Stimulated activated naive CD8-positive, alpha-beta T cell treated with anti-CD3 and anti-CD28 coated beads, Interleukin-15, amount 100 ng/mL, for 72 hours (primary cell): Measurements from ENCODE around the gene CLK3.

ENCODE experiments used
- ATAC-seq: fragments of 150-1000 bp; cut with Tn5 transposase; 2 replicates; pipeline ENCODE4 v1.10.0; 2021; ENCODE audit warnings: mild to moderate bottlenecking, moderate library complexity
- DNase-seq, 2 donors: peaks; one replicate each; pipeline ENCODE4 v3.0.0; 2021 to 2022
- H3K27ac Mint-ChIP-seq, 2 donors: one replicate each; pipeline ENCODE4 v1.8.0; 2022; ENCODE audit warnings: mild to moderate bottlenecking in 2 of 2, mixed read lengths in 2 of 2, moderate library complexity in 2 of 2
- H3K27me3 Mint-ChIP-seq: one replicate; pipeline ENCODE4 v1.8.0; 2022; ENCODE audit warnings: mixed read lengths
- H3K4me1 Mint-ChIP-seq: one replicate; pipeline ENCODE4 v1.8.0; 2022; ENCODE audit warnings: mild to moderate bottlenecking, mixed read lengths
- H3K4me3 Mint-ChIP-seq, 2 donors: one replicate each; pipeline ENCODE4 v1.8.0; 2022; ENCODE audit warnings: mild to moderate bottlenecking in 2 of 2, mixed read lengths in 2 of 2, moderate library complexity in 1 of 2
- H3K9me3 Mint-ChIP-seq, 2 donors: one replicate each; pipeline ENCODE4 v1.8.0; 2022; ENCODE audit warnings: mixed read lengths in 2 of 2

Gene CLK3

DNA sequence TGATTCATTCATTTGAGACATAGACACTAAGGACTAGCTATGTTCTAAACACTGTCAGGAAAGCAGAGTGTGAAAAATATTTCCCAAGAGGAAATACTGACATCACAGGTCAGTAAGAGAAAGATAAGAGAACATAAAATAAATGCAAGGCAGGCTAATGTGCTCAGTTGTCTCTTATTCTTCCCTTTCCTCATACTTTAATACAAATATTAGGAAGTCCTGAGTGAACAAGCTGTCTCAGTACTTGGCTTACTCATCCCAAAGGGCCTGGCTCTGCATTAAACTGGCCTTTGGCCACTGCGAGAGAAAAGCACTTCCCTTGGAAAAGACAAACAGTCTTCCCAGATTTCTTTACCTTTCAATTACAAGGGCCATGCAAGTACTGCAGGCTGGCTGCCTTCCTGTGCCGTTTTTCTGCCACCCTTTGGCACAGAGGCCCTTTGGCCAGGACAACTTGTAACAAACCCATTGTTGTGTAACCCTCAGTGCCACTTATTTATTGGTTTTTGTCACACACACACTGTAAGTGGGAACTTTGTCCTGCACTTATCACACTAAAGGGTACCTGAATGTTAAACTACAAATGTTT, 48.5 kb downstream of the CLK3 start:
- Mint-ChIP-seq H3K27me3 (no peaks in the 10 kb centered on the region), H3K4me3 (no peak overlapping the region), H3K9me3 (no peaks in the 10 kb centered on the region), H3K4me1 (peaks cover 10% of the 10 kb centered on the region), H3K27ac (no peak overlapping the region)
- ATAC-seq (no peak), DNase-seq (no peak)

- peaks cover 10% of the 10 kb centered on the region for H3K4me1 Mint-ChIP-seq
- no peak overlapping the region for H3K27ac Mint-ChIP-seq
- H3K4me3 Mint-ChIP-seq = no peak overlapping the region
- ATAC-seq (no peak), DNase-seq (no peak)
- H3K27me3 Mint-ChIP-seq = no peaks in the 10 kb centered on the region
- H3K9me3 Mint-ChIP-seq = no peaks in the 10 kb centered on the region
These were observed 49.0 kb downstream of the CLK3 start for GRCh38 chr15:74664670-74665069.

DNA sequence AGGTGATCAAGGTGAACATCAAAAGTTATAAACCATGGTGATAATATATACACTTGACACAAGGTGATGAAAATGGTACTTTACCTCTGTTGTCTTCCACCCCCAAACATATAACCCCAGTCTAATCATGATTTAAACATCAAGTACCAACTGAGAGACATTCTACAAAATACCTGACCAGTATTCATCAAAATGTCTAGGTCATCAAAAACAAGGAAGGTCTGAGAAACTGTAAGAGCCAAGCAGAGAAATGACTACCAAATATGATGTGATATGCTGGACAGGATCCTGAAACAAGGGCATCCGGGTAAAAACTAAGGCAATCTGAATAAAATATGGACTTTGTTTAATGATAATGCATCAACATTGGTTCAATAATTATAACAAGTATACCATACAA, 52.3 kb downstream of the CLK3 start:
- Mint-ChIP-seq H3K27me3 (no peaks in the 10 kb centered on the region), H3K4me3 (no peak overlapping the region), H3K4me1 (peaks cover 10% of the 10 kb centered on the region), H3K27ac (no peak overlapping the region), H3K9me3 (no peaks in the 10 kb centered on the region)
- no peak for ATAC-seq
- no peak for DNase-seq

GRCh38 chr15:74669627-74670026, 54.0 kb downstream of the CLK3 start:
- no peak for DNase-seq
- H3K27ac Mint-ChIP-seq = no peak overlapping the region
- H3K4me3 Mint-ChIP-seq = no peak overlapping the region
- no peaks in the 10 kb centered on the region for H3K9me3 Mint-ChIP-seq
- no peaks in the 10 kb centered on the region for H3K4me1 Mint-ChIP-seq
- no peaks in the 10 kb centered on the region for H3K27me3 Mint-ChIP-seq
- no peak for ATAC-seq

GRCh38 chr15:74674161-74674560, 58.5 kb downstream of the CLK3 start:
- no peak overlapping the region for H3K27ac Mint-ChIP-seq
- peaks cover 15% of the 10 kb centered on the region for H3K4me1 Mint-ChIP-seq
- H3K4me3 Mint-ChIP-seq = no peak overlapping the region
- H3K27me3 Mint-ChIP-seq = no peaks in the 10 kb centered on the region
- ATAC-seq (no peak), DNase-seq (no peak)
- no peaks in the 10 kb centered on the region for H3K9me3 Mint-ChIP-seq

DNA sequence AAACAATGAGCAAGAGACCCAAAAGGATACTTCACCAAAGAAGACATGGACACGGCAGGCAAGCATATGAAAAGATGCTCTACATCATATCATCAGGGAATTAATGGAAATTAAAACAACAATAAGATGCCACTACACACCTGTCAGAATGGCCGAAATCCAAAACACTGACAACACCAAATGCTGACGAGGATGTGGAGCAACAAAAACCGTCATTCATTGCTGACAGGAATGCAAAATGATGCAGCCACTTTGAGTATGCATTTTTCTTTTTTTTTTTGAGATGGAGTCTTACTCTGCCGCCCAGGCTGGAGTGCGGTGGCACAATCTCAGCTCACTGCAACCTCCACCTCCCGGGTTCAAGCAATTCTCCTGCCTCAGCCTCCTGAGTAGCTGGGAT, 61.2 kb downstream of the CLK3 start:
- Mint-ChIP-seq H3K4me3 (no peak overlapping the region), H3K9me3 (no peaks in the 10 kb centered on the region), H3K4me1 (peaks cover 20% of the 10 kb centered on the region), H3K27me3 (no peaks in the 10 kb centered on the region), H3K27ac (no peak overlapping the region)
- DNase-seq = no peak
- no peak for ATAC-seq
